Endothelial cell of umbilical vein (primary cell): ENCODE measurements around the gene PCLO. TPM values are rescaled to one million over a fixed set of nuclear protein-coding genes. Genes with fewer than 3 reads are reported as not detected.

Source experiments
- BruUV-seq: library from RNA; stranded (reverse); fragments of 400-500 nt; replicated peaks from 2 replicates; lab custom pipeline; 2021; lab: Mats Ljungman, UMichigan
- CTCF ChIA-PET: fragments of 300-600, 350-600 bp; sonication (Branson Sonifier 250); formaldehyde crosslinking; loops from one replicate; lab custom pipeline; 2021; ENCODE audit warnings: antibody characterized with exemption, inconsistent platforms; lab: Charles Lee
- POLR2A ChIA-PET: fragments of 300-600, 350-600 bp; sonication (Branson Sonifier 250); formaldehyde crosslinking; loops from one replicate; lab custom pipeline; 2021; ENCODE audit warnings: antibody characterized with exemption, inconsistent platforms; lab: Charles Lee
- DNase-seq: peaks from one replicate; pipeline ENCODE4 v3.0.0-alpha.2; 2011; ENCODE audit warnings: low read depth, low spot score
- FAIRE-seq: peaks from 2 replicates; lab custom pipeline; 2011; peaks lifted over from hg19 to GRCh38; lab: Jason Lieb, UNC
- H2AFZ ChIP-seq: 2 replicates; pipeline ENCODE4 v1.6.0; 2012; ENCODE audit warnings: low read depth, low read length, control low read depth, inconsistent platforms
- H3K27ac ChIP-seq: 2 replicates; pipeline ENCODE4 v1.5.1; 2011; ENCODE audit warnings: low read depth, mild to moderate bottlenecking, control low read depth, low read length, moderate library complexity; ENCODE audit not compliant: insufficient read depth
- H3K27me3 ChIP-seq, 2 experiments: 2 replicates each; pipeline versions ENCODE4 v1.6.0 to v1.6.1; 2011; ENCODE audit warnings: low read length in 2 of 2, mixed read lengths in 1 of 2; ENCODE audit not compliant: control insufficient read depth in 2 of 2, insufficient read depth in 2 of 2
- H3K36me3 ChIP-seq, 2 experiments: 2 replicates in 1 of 2; 3 replicates in 1 of 2; pipeline ENCODE4 v1.5.1; 2011; ENCODE audit warnings: low read length in 2 of 2, mild to moderate bottlenecking in 1 of 2, moderate library complexity in 1 of 2; ENCODE audit not compliant: control insufficient read depth in 2 of 2, insufficient read depth in 2 of 2; ENCODE audit errors: extremely low read depth in 1 of 2
- H3K4me1 ChIP-seq: 3 replicates; pipeline ENCODE4 v1.5.1; 2011; ENCODE audit warnings: mild to moderate bottlenecking, low read length; ENCODE audit not compliant: control insufficient read depth, insufficient read depth; ENCODE audit errors: extremely low read depth
- H3K4me2 ChIP-seq: 2 replicates; pipeline ENCODE4 v1.6.1; 2011; ENCODE audit warnings: low read length, control low read depth, mixed read lengths; ENCODE audit not compliant: insufficient read depth
- H3K4me3 ChIP-seq, 3 experiments: fragments of 200-600 bp in 1 of 3; sonication (generic), shearing (Covaris generic) in 1 of 3; replicated peaks in 1 of 3; 2 replicates each; pipeline ENCODE4 v1.5.1; 2011 to 2016; ENCODE audit warnings: control low read depth in 3 of 3, low read length in 3 of 3, mild to moderate bottlenecking in 2 of 3, inconsistent platforms in 1 of 3, low read depth in 1 of 3, moderate library complexity in 1 of 3; ENCODE audit not compliant: insufficient read depth in 1 of 3
- H3K79me2 ChIP-seq: 2 replicates; pipeline ENCODE4 v1.6.0; 2012; ENCODE audit warnings: low read length, inconsistent platforms; ENCODE audit not compliant: control insufficient read depth, insufficient read depth
- H3K9ac ChIP-seq: replicated peaks from 2 replicates; pipeline ENCODE3; 2011; ENCODE audit warnings: low read length, control low read depth; ENCODE audit not compliant: insufficient read depth; ENCODE audit errors: extremely low read depth
- H3K9me1 ChIP-seq: replicated peaks from 3 replicates; pipeline ENCODE4 v1.6.0; 2011; ENCODE audit warnings: mild to moderate bottlenecking, low read length; ENCODE audit not compliant: control insufficient read depth, insufficient read depth; ENCODE audit errors: extremely low read depth
- H3K9me3 ChIP-seq: replicated peaks from 2 replicates; pipeline ENCODE4 v1.5.1; 2012; ENCODE audit warnings: low read length, inconsistent platforms; ENCODE audit not compliant: control insufficient read depth, insufficient read depth
- H4K20me1 ChIP-seq: replicated peaks from 2 replicates; pipeline ENCODE3; 2011; ENCODE audit warnings: mild to moderate bottlenecking, low read length; ENCODE audit not compliant: control insufficient read depth, insufficient read depth; ENCODE audit errors: extremely low read depth
- CTCF ChIP-seq, 2 donors: IDR thresholded peaks; 1 replicate in 1 of 2; 2 replicates in 1 of 2; pipeline ENCODE4 v1.5.1; 2011; ENCODE audit warnings: low read length in 2 of 2, mild to moderate bottlenecking in 2 of 2, moderate library complexity in 2 of 2, control low read depth in 1 of 2, inconsistent platforms in 1 of 2, low read depth in 1 of 2; ENCODE audit not compliant: insufficient read depth in 1 of 2; ENCODE audit errors: extremely low read depth in 1 of 2
- EZH2 ChIP-seq: IDR thresholded peaks from 2 replicates; pipeline ENCODE4 v1.6.1; 2012; ENCODE audit warnings: borderline replicate concordance, low read depth, mild to moderate bottlenecking, moderate library complexity, low read length, inconsistent platforms; ENCODE audit not compliant: severe bottlenecking
- FOS ChIP-seq: IDR thresholded peaks from 2 replicates; pipeline ENCODE4 v1.6.1; 2011; ENCODE audit warnings: mild to moderate bottlenecking, low read length, moderate library complexity, borderline replicate concordance; ENCODE audit not compliant: insufficient read depth
- GATA2 ChIP-seq: IDR thresholded peaks from 2 replicates; pipeline ENCODE4 v1.7.0; 2011; ENCODE audit warnings: low read depth, mild to moderate bottlenecking, moderate library complexity, mixed read lengths, low read length; ENCODE audit not compliant: insufficient read length, insufficient read depth
- JUN ChIP-seq: IDR thresholded peaks from 2 replicates; pipeline ENCODE4 v1.6.1; 2011; ENCODE audit warnings: borderline replicate concordance, low read depth; ENCODE audit not compliant: insufficient read length, insufficient read depth
- MAX ChIP-seq: IDR thresholded peaks from 2 replicates; pipeline ENCODE4 v1.6.1; 2011; ENCODE audit not compliant: insufficient read depth, insufficient read length
- MYC ChIP-seq: IDR thresholded peaks from one replicate; pipeline ENCODE4 v1.6.1; 2011; ENCODE audit warnings: mild to moderate bottlenecking, low read depth, low read length
- POLR2A ChIP-seq: IDR thresholded peaks from 2 replicates; pipeline ENCODE4 v1.6.1; 2012; ENCODE audit warnings: low read depth, mild to moderate bottlenecking, control low read depth, low read length
- POLR2AphosphoS5 ChIP-seq: IDR thresholded peaks from 2 replicates; pipeline ENCODE4 v1.6.1; 2012; ENCODE audit warnings: low read depth, mild to moderate bottlenecking, control low read depth, low read length, moderate library complexity; ENCODE audit not compliant: insufficient read depth
- dilution Hi-C: fragments of 300-500 bp; cut with MboI; formaldehyde crosslinking; loops from one replicate; pipeline ENCODE4 v1.15.0; 2019; ENCODE audit warnings: low sequenced_read_pairs; ENCODE audit not compliant: extremely low pct_ligation_motif_present
- intact Hi-C: fragments of 100-400 bp; cut with micrococcal nuclease; formaldehyde crosslinking; loops from one replicate; pipeline ENCODE4 v1.10.0; 2022
- polyA plus RNA-seq, 4 experiments: library from polyadenylated mRNA; depleted of rRNA in 3 of 4; stranded (reverse) in 3 of 4; unstranded in 1 of 4; fragments of >200 nt; gene quantifications; 2 replicates each; pipeline versions ENCODE4 v1.2.1 to v1.2.3, GENCODE V29; 2011 to 2012; ENCODE audit warnings: missing spikeins in 1 of 4
- total RNA-seq: library from RNA; stranded (reverse); gene quantifications from 2 replicates; pipeline ENCODE4 v1.2.3, GENCODE V29; 2021

PCLO gene
- total and polyA plus RNA-seq, 2 donors (not counting 3 experiments of a cell fraction or from before 2014, with no cell fraction given), result 0.04 to 0.75 TPM

- no TSS peak for BruUV-seq
- Histone ChIP-seq H3K4me1 (no peaks in the 10 kb centered on the region), H2AFZ (no peak overlapping the region), H3K9me1 (no peaks in the 10 kb centered on the region), H3K27me3 (no peaks in the 10 kb centered on the region), H3K9me3 (no peaks in the 10 kb centered on the region), H3K36me3 (no peaks in the 10 kb centered on the region), H3K9ac (no peak overlapping the region), H4K20me1 (no peaks in the 10 kb centered on the region), H3K4me2 (no peak overlapping the region), H3K27ac (no peak overlapping the region), H3K79me2 (no peaks in the 10 kb centered on the region), H3K4me3 (no peak overlapping the region)
- ChIA-PET POLR2A (no interaction called here), CTCF (interaction anchor here (0.8 to 1.4 kb wide), 3 partner anchors 22 to 30 kb away, joined by 4 to 5 read pairs (median 4); no protein-coding TSS in a partner anchor)
- dilution Hi-C loops, result no loop called here
- intact Hi-C loops, result no loop called here
- peak; percentile 12 for DNase-seq
- peak; percentile 26 for TF ChIP-seq FOS
- TF ChIP-seq JUN, result no peak
- FAIRE-seq, result no peak
Measured at GRCh38 chr7:82839063-82839462, 323.6 kb downstream of the PCLO start.

- no peaks in the 10 kb centered on the region for H3K79me2 ChIP-seq
- H3K27me3 ChIP-seq, result no peaks in the 10 kb centered on the region
- DNase-seq, result no peak
- H3K4me3 ChIP-seq, result no peak overlapping the region
- H2AFZ ChIP-seq, result no peak overlapping the region
- BruUV-seq, result no TSS peak
- H3K36me3 ChIP-seq, result no peaks in the 10 kb centered on the region
- H3K9me1 ChIP-seq, result no peaks in the 10 kb centered on the region
- H3K27ac ChIP-seq, result no peak overlapping the region
- ChIA-PET CTCF (interaction anchor here (0.8 to 1.4 kb wide), 3 partner anchors 23 to 29 kb away, joined by 4 to 5 read pairs (median 4); no protein-coding TSS in a partner anchor), POLR2A (interaction anchor here (0.6 kb wide), 1 partner anchor 630 kb away, joined by 3 read pairs; no protein-coding TSS in a partner anchor)
- FAIRE-seq, result no peak
- TF ChIP-seq MYC, result no peak
- no peak for TF ChIP-seq JUN
- TF ChIP-seq EZH2, result no peak
- no peak for TF ChIP-seq CTCF (IDR thresholded peaks at IDR 0.05; ENCODE audit: extremely low read depth in 1 of 2, insufficient read depth in 1 of 2, low read depth in 1 of 2, low read length in 2 of 2)
- no peak for TF ChIP-seq FOS
- no peak for TF ChIP-seq POLR2A
- no peak for TF ChIP-seq POLR2AphosphoS5
- no peak for TF ChIP-seq GATA2
- no peak for TF ChIP-seq MAX
- no peaks in the 10 kb centered on the region for H3K4me1 ChIP-seq
- H3K4me2 ChIP-seq, result peak overlapping the region; percentile 2
- H3K9ac ChIP-seq, result no peak overlapping the region
- dilution Hi-C loops, result no loop called here
- intact Hi-C loops, result no loop called here
- H4K20me1 ChIP-seq, result no peaks in the 10 kb centered on the region
- no peaks in the 10 kb centered on the region for H3K9me3 ChIP-seq
Measured at GRCh38 chr7:82838314-82838713, 324.4 kb downstream of the PCLO start.
